AG09319 (cell line): ENCODE results near the gene APRT.

Source experiments
- DNase-seq: peaks from one replicate; pipeline ENCODE4 v3.0.0-alpha.2; 2010; ENCODE audit warnings: low read depth; ENCODE audit errors: extremely low read depth
- CTCF ChIP-seq: IDR thresholded peaks from 2 replicates; pipeline ENCODE4 v1.5.1; 2011; ENCODE audit warnings: low read depth, mild to moderate bottlenecking, inconsistent platforms, low read length, moderate library complexity

APRT gene

GRCh38 chr16:88855736-88856121, 44.0 kb upstream of the APRT start:
- DNase-seq = no peak
- no peak for TF ChIP-seq CTCF

GRCh38 chr16:88855176-88855575, 43.4 kb upstream of the APRT start:
- DNase-seq = no peak
- no peak for TF ChIP-seq CTCF

GRCh38 chr16:88854306-88855111, 42.8 kb upstream of the APRT start:
- no peak for TF ChIP-seq CTCF
- no peak for DNase-seq

GRCh38 chr16:88853325-88853941, 41.7 kb upstream of the APRT start:
- TF ChIP-seq CTCF = no peak
- no peak for DNase-seq

- TF ChIP-seq CTCF = no peak
These were observed 39.9 kb upstream of the APRT start for GRCh38 chr16:88851616-88852015.

GRCh38 chr16:88850531-88851199, 38.9 kb upstream of the APRT start:
- TF ChIP-seq CTCF = no peak
- no peak for DNase-seq

More at GRCh38 chr16:88851616-88852015, 39.9 kb upstream of the APRT start:
- no peak for DNase-seq

GRCh38 chr16:88848557-88848956, 36.8 kb upstream of the APRT start:
- TF ChIP-seq CTCF = no peak
- no peak for DNase-seq
